ENCODE results near the gene CTXND1.
"Not testable (repeated sequence)": the region's sequence is repeated elsewhere in the genome, so short reads cannot be mapped to it uniquely, and the experiment has no call there.

The CTXND1 gene

DNA sequence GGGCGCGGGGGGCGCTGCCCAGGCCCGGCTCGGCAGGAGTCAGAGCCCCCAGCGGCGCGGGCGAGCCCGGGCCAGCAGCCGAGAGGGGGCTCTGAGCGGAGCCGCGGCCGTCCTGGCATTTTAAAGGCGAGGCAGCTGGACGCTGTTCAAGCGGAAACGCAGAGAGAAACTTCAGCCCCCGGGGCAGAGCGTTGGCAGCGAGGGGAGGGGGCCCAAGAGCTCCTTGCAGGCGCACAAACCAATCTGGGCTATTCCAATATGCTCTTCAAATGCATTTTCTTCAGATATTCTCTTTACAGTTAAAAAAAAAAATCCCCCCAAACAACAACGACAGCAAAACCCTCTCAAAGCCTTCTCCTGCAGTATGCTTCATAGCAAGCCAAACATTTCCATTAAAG is at the start of gene CTXND1:
Gene CTXND1 (minus strand): TSS at position 93 of the 398 bp plus-strand sequence. CDS start 50,264 bp downstream, outside the sequence.
- no peak for DNase-seq

DNA sequence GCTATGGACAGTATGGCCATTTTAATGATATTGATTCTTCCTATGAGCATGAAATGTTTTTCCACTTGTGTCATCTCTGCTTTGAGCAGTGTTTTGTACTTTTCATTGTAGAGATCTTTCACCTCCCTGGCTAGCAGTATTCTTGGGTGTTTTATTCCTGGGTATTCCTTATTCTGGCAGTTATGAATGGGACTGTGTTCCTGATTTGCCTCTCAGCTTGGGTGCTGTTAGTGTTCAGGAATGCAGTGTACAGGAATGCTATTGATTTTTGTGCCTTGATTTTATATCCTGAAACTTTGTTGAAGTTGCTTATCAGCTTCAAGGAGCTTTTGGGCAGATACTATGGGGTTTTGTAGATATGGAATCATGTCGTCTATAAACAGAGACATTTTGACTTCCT is 49.5 kb upstream of the CTXND1 start:
- DNase-seq: no peak

DNA sequence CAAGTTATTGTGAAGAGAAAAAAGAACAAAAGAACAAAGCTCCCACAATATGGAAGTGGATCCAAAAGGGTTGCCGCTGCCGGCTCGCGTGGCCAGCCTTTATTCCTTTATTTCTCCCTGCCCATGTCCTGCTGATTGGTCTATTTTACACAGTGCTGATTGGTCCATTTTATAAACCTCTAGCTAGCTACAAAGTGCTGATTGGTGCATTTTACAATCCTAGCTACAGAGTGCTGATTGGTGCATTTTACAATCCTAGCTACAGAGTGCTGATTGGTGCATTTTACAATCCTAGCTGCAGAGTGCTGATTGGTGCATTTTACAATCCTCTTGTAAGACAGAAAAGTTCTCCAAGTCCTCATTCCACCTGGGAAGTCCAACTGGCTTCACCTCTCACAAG is 43.8 kb upstream of the CTXND1 start:
- not testable (repeated sequence) for DNase-seq

DNA sequence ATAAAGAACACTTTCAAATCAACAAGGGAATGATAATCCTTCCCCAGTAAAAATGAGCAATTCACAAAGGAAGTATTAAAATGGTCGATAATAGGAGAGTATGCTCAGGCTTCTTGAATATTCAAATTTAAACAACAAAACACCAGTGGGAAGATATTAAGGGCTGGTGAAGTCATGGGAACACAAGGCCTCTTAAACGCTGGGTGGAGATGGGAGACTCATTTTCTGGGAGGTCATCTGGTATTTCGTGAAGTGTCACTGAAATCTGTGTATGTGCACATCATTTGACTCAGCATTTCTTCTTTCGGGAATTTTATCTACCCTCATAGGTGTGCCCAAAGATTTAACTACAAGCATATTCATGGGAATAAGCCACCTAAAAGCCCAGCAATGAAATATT is 40.1 kb upstream of the CTXND1 start:
- DNase-seq: no peak

DNA sequence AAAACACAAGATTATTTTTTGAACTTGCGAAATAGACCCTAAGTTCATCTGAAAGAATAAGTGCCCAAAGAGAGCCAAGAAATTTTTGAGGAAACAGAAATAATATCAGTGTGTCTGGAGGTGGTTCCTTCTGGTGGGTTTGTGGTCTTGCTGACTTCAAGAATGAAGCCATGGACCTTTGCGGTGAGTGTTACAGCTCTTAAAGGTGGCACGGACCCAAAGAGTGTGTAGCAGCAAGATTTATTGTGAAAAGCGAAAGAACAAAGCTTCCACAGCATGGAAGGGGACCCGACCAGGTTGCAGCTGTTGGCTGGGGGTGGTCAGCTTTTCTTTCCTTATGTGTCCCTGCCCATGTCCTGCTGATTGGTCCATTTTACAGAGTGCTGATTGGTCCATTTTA is 38.9 kb upstream of the CTXND1 start:
- not testable (repeated sequence) for DNase-seq

DNA sequence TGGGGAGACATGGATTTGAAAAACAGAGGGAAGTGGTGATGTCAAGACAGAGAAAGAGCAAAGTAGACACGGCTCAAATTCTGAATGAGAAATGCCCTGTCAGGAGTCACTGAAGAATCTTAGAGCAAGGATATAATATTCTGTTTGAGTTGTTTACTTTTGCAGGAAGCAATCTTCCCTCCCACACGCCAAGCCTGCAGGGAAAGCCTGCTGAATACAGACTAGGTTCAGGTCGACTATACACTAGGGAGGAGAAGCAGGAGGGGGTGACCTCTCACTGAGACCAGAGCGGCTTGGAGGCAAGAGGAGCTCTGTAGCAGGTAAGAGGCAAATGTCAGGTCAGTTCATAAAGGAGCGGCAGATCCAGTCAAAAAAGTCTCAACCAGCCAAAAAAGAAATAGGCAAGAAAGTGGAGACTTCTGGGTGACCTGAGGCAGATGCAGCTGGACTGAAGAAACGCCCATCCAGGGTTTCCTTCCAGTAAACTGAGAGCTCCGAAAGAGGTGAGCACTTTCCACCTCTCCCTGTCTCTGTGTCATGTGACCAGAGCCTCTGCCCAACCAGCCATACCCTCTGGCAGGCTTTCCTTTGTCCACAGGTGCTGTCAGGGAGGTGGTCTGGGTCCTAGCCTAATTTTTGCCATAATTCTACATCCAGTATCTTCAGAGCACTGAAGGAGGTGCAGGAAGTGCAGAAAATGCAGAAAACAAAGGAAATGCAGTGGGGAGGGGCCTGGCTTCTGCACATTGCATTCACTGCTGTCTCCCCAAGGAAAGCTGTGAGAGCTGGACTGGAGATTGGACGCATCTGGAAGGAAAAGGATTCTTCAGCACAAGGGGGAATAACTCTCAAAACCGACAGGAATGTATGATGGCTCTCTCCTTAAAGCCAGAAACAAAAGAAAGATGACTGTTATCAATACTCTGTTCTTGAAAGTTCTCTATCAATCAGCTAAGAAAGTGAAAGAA is 37.8 kb upstream of the CTXND1 start:
- DNase-seq: no peak

DNA sequence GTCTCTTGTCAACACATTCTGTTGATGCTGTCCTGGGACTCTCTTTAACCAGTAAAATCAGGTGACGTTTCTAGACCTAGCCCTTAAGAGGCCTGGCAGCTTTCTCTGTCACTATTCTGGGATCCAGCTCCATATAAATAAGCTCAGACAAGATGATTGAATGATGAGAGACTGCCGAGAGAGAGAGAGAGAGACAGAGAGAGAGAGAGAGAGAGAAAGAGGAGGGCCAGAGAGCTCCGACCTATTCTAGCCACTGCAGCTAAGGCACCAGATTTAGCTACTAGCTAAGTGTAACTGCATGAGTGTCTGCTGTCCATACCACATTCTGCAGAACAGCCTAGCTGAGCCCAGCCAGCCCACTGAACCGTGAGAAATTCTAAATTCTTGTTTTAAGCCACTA is 36.1 kb upstream of the CTXND1 start:
- DNase-seq: no peak

DNA sequence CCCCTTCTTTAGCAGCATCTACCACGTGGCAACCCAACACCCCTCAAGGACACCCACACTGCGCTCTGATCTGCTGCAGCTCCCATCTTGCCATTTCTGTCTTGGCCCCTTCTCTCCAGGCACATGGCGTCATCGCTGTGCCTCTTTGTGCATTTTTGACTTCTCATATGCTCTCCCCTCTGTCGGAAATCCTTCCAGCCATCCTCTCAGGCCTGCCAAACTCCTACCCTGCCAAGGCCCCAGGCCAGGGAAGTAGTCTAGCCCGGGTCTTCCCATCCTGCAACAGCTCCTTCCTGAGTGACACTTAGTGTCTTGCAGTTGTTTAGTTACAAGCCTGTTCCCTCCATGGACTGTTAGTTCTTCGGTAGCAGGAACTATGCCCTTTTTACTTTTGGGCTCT is 34.0 kb upstream of the CTXND1 start:
- no peak for DNase-seq

DNA sequence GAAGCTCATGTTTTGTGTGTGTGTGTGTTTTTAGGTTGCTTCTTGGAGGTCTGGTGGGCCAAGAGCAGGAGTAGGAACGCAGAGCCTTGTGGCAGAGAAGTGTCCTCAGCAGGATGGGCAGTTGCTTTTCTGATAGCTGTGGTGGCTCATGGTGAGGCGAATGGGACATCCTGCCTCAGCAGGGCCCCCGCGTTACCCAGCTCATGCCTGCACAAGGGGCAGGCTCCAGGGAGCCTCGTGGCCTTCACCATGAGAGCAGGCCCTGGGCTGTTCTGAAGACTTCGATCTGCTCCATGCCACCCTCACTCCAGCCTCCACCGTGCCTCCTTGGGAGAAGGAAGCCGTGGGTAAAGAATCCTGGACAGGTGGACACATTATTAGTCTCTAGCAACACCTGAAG is 33.4 kb upstream of the CTXND1 start:
- no peak for DNase-seq

DNA sequence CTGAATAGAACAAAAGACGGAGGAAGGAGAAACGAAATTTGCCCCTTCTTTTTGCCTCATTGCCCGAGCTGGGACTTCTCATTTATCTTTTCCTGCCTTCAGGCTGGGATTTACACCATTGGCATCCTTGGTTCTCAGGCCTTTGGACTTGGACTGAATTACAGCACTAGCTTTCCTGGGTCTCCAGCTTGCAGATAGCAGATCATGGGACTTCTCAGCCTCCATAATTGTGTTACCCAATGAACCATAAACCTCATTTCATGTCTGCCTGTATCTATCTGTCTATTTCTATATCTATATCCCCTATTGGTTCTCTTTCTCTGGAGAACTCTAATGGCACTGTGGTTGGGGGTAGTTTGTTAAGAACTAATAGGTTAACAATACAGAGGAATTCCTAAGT is 31.5 kb upstream of the CTXND1 start:
- DNase-seq: no peak

DNA sequence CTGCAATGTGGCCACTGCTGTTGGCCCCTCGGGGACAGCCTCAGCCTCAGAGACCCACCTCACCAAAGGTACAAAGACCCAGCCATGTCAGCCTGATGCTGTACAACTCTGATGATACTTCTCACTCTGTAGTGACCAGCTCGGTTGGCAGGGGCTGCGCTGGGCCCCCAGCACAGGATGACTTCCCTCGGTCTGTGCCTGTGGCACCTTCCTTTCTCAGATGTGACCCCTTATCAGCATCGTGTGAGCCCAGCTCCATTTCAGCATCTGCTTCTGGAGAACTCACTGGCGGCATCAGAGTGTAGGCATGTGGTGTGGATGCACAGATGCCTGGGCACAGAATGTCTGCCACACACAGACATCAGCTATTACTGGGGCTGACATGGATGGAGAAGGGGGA is 25.1 kb upstream of the CTXND1 start:
- DNase-seq: no peak

DNA sequence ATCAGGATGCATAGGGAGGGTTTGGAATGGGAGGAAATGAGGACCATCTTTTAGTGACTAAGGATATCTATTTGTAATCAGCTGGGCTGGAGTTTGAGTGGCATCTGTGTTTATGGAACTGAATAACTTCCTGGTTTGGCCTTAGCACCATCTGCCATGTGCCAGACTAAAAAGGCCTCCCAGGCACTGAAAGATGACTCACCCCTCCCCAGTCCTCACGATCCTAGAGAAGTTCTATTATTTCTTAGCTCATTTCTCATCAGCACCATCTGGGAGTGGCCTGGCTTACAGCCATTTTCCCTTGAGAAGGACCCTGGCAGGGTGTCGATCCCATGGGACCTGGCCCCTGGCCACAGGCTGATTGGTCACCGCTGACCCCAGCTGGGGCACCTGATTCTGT is 23.9 kb upstream of the CTXND1 start:
- DNase-seq: no peak

DNA sequence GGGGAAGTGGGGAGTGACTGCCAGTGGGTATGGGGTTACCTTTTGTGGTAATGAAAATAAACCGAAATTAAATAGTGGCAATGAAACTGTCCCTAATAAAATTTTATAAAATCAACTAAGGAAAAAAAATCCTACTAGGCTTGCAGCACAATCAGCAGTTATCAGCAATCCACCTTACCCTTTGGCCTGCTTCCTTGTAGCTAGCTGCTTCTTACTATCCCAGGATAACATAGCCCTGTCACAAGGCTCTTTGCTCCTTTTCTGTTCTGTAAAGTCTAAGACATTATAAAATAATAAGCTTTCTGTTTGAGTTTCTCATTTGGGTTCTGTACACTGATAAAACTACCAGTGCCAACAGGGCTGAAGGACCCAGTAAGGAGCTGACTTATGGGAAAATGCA is 23.0 kb upstream of the CTXND1 start:
- no peak for DNase-seq

DNA sequence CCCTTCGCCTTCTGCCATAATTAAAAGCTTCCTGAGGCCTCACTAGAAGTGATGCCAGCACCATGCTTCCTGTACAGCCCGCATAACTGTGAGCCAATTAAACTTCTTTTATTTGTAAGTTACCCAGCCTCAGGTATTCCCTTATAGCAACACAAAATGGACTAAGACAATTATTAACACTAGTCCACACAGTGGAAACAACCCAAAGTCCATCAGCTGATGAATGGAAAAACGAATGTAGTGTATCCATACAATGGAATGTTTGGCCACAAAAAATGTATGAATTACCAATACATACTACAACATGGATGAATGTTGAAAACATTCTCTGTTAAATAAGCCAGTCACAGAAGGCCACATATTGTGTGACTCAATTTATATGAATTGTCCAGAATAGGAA is 22.5 kb upstream of the CTXND1 start:
- no peak for DNase-seq

DNA sequence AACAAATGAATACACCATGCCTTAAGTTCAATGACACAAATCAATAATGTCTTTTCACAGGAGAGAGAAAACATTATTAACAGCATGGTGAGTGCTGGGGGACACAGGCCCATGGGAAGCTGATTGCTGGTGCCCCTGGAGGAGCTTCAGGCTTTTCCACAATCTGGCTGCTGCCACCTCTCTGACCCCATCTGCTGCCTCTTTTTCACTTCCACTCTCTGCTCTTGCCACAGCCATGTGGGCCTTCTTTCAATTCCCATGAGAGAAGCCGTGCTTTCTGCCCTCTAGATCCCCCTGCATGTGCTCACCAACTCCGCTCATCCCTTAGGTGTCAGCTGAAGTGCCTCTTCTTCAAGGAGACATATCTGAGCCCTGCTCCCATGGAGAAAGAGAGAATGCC is 21.0 kb upstream of the CTXND1 start:
- DNase-seq: no peak

DNA sequence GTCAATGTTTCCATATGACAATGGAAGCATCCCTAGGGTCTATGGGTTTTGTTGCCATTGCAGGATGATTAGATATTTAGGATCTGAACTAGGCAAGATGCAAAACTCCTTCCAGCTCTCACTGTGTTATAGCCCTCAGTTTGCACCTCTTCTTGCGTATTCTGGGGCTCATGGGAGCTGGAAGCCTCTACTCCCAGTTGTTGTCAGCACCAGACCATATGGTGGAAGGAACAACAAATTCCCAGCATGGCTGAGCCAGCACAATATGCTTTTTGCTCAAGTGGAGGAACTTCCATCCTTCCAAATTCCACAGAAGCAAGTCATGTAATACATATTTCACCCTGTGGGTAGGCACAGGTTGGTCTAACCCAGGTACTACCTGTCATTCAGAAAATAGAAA is 18.5 kb upstream of the CTXND1 start:
- DNase-seq: no peak

DNA sequence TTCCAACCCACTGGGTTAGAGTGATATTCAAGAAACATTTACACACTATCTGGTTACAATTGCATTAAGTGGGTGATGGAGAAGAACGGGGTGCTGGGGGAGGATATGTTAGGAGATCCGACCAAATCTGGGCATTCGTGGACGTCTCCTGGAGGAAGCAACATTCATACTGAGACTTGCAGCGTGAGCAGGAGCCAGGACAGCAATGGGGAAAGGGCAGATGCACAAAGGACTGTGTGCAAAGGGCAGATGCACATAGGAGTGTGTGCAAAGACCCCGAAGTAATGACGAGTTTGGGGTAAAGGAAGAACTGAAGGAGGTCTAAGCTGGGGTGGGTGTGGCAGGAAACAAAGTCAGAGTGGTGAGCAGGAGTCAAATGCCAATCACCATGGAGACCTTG is 16.1 kb upstream of the CTXND1 start:
- DNase-seq: no peak

DNA sequence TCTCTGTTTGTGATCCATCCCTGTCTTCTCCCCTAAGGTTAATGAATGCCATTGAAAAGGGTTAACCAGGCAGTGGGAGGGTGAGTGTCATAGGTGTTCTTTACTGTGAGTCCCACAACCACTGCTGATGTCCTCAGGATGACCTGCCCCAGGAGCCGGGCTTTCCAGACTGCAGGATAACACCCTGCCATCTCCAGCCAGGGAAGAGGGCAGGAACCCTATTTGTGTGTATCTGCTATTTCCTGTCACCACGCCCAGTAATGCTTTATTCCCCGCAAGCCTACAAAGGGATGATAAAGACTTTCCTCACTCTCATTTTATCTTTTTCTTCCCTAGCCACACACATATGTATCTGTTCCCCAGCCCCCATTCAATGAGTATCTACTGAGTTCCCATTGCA is 15.6 kb upstream of the CTXND1 start:
- no peak for DNase-seq

DNA sequence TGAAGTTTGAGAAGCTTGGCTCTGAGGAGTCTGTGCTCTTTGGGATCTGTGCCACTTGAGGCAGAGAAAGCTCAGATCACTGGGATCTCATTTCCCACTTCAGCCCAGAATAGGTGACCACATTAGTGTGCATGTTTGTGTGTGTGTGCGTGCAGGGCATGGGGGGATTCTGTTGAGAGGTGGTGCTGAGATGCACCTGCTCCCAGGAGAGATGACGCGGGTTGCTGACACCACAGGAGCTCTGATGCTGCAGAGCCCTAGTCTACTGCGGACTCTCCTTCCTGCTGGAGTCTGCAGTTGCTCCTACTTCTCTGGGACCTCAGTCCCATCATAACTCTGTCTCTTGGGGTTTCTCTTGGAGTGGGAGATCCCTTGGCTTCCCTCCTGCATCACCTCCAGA is 14.7 kb upstream of the CTXND1 start:
- DNase-seq: no peak

DNA sequence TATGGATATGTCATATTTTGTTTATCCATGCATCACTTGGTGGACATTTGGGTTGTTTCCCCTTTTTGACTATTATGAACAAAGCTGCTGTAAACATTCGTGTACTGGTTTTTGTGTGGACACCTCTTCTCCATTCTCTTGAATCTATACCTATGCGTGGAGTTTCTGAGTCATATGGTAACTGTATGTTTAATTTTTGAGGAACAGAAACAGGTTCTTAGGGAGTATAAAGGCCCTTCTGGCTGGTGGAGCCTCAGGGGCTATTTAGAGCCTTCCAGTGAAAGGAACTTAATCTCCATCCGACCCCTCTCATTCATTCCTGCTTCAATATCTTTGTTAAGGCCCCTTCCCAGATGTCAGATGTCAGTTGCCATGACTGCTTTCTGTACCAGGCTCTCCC is 14.1 kb upstream of the CTXND1 start:
- no peak for DNase-seq

DNA sequence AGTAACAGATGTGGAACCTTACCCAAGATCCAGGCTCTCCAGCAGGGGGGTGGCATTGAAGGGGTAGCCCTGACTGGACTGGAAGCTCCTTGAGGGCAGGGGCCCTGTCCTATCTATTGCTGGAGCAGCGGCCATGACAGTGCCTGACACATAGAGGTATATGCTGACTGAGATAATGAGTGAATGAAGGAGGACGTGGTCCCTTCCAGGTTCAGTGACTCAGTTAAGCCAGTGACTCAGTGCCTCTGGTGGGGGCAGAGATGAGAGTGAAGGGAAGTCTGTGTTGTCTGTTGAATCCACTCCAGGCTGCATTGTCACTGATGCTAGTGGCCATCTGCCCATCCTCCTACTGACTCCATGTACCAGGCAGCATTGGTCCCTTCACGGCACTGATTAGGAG is 13.0 kb upstream of the CTXND1 start:
- no peak for DNase-seq

DNA sequence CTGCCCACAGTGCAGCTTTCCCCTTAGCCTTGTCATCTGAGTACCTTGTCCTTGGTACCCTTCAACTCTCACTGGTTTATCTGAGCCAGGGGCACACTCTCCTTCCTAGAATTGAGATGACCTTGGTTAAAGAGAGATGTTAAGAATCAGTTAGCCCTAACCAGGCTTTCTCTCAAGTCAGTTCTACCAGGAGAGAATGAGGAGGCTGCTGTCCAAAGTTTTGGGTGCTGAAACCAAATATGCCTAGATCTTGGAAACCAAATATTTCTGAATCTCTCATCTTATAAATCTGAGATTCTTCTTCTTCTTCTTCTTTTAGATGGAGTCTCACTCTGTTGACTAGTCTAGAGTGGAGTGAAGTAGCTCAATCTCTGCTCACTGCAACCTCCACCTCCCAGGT is 12.0 kb upstream of the CTXND1 start:
- DNase-seq: no peak

DNA sequence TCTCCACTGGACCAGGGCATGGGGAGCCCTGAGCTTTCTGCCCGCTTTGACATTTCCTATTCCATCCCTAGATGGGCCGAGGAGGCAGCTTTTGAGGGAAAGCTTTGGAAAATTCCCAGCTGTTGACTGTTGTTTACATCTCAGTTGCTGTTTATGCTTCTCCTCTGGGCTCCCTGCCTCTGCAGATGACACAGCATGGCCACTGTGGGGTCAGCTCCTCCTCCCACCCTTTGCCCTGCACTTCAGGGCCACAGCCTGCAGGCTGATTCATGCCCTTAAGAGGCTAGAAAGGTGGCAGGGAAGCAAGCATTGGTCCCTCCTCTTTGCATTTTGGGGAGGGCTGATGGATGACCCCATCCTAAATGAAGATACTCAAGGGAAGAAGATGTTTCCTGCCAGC is 8.5 kb upstream of the CTXND1 start:
- no peak for DNase-seq

DNA sequence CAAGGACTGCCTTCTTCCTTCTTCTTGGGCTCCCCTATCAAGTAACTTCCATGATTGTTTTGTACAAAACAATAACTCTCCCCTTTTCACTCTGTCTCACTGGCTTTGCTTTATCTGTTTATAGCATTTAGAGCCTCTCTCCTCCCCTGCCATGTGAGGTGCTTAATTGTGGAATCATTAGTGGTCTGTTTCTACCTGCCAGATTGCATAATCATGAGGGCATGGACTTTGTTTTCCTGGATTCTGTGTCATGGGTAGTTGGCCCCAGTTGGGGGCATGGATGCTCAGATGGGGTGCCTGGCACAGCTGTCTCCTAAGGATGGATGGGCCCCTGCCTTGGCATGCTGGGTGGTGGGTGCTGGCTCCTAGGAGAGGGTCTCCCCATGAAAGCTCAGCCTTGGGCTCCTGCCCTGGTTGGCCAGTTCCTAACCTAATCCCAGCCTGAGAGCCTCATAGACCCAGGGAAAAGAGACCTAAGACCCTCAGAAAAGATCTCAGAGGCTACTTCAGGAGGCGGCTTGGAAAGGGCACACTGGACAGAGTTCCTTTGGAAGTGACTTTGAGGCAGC is 8.0 kb upstream of the CTXND1 start:
- no peak for DNase-seq

Data from activated naive CD4-positive, alpha-beta T cell (primary cell).